Prostate gland (tissue), 2 donors: ENCODE results near the gene DBX1. TPM values are rescaled to one million over a fixed set of nuclear protein-coding genes. Genes with fewer than 3 reads are reported as not detected.

Source experiments
- DNase-seq: peaks from one replicate; pipeline ENCODE4 v3.0.0-alpha.2; 2019; ENCODE audit warnings: low spot score
- H3K27ac ChIP-seq, 2 donors: fragments of 200-600 bp; sonication (generic); 2 replicates each; pipeline ENCODE4 v1.5.1; 2017 to 2019
- H3K27me3 ChIP-seq: fragments of 200-600 bp; sonication (generic); replicated peaks from 2 replicates; pipeline ENCODE4 v1.5.1; 2019; ENCODE audit not compliant: insufficient read depth
- H3K36me3 ChIP-seq, 2 donors: fragments of 200-600 bp; sonication (generic); 1 replicate in 1 of 2; 2 replicates in 1 of 2; pipeline versions ENCODE4 v1.5.1 to v1.8.1; 2017 to 2019
- H3K4me1 ChIP-seq: fragments of 200-600 bp; sonication (generic); replicated peaks from 2 replicates; pipeline ENCODE4 v1.5.1; 2019
- H3K4me3 ChIP-seq, 2 donors: fragments of 200-600 bp; sonication (generic); 2 replicates each; pipeline ENCODE4 v1.5.1; 2017 to 2019
- H3K9me3 ChIP-seq: fragments of 200-600 bp; sonication (generic); 2 replicates; pipeline ENCODE4 v1.5.1; 2017
- POLR2A ChIP-seq: fragments of 450-650 bp; IDR thresholded peaks from one replicate; pipeline ENCODE4 v1.6.1; 2016; ENCODE audit warnings: antibody characterized with exemption, mild to moderate bottlenecking
- POLR2AphosphoS5 ChIP-seq: sonication (generic); formaldehyde crosslinking; IDR thresholded peaks from one replicate; pipeline ENCODE4 v1.6.1; 2017; ENCODE audit warnings: antibody characterized with exemption
- WGBS: methylation state at CpG from one replicate; pipeline ENCODE4 v1.1.5; 2018; 5-methylcytosine and 5-hydroxymethylcytosine counted together
- intact Hi-C: fragments of 100-400 bp; cut with DNase I; formaldehyde crosslinking; loops from one replicate; pipeline ENCODE4 v1.14.2; 2022
- total RNA-seq, 2 donors: library from RNA; depleted of rRNA; stranded (reverse); fragments of >200 nt; gene quantifications; one replicate each; pipeline ENCODE4 v1.1.0, GENCODE V29; 2016
- TF ChIP-seq, protein P1 (sequence below), 4 experiments: fragments of 200-600 bp in 2 of 4; fragments of 450-650 bp in 2 of 4; sonication (generic) in 2 of 4; IDR thresholded peaks; 1 replicate in 3 of 4; 2 replicates in 1 of 4; pipeline ENCODE4 v1.5.1; 2016 to 2019; ENCODE audit warnings: antibody characterized with exemption in 4 of 4, mild to moderate bottlenecking in 2 of 4, moderate library complexity in 2 of 4

Gene DBX1
- total RNA-seq, 2 donors from 2014 or later, result not detected

DNA sequence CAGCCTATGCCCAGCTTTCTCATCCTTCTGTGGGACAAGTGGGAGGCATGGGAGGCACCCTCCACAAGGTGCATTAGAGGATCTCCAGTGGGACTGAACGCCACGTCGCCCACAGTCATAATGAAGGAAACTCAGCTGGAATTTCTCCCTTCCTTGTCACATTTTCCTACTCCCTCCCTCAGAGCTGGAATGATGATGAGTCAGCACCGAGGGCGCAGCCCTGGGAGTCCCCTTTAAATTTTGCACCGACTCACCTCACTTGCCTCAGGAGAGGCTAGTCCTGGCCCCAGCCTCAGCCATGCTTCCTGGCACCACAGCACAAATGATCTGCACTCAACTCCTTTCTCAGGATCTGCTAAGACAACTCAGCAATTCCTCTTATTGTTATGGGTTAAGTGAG lies 34.3 kb downstream of the DBX1 start:
- no peak overlapping the region for H3K4me3 ChIP-seq
- 81% methylated on average over 6 of the region's 6 CpGs for WGBS
- H3K36me3 ChIP-seq, result no peaks in the 10 kb centered on the region
- no peak overlapping the region for H3K27ac ChIP-seq
- no peaks in the 10 kb centered on the region for H3K27me3 ChIP-seq
- DNase-seq, result no peak
- H3K4me1 ChIP-seq, result no peaks in the 10 kb centered on the region
- TF ChIP-seq POLR2AphosphoS5, result no peak
- no peak for TF ChIP-seq POLR2A
- TF ChIP-seq, protein P1, sequence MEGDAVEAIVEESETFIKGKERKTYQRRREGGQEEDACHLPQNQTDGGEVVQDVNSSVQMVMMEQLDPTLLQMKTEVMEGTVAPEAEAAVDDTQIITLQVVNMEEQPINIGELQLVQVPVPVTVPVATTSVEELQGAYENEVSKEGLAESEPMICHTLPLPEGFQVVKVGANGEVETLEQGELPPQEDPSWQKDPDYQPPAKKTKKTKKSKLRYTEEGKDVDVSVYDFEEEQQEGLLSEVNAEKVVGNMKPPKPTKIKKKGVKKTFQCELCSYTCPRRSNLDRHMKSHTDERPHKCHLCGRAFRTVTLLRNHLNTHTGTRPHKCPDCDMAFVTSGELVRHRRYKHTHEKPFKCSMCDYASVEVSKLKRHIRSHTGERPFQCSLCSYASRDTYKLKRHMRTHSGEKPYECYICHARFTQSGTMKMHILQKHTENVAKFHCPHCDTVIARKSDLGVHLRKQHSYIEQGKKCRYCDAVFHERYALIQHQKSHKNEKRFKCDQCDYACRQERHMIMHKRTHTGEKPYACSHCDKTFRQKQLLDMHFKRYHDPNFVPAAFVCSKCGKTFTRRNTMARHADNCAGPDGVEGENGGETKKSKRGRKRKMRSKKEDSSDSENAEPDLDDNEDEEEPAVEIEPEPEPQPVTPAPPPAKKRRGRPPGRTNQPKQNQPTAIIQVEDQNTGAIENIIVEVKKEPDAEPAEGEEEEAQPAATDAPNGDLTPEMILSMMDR (IDR thresholded peaks at IDR 0.05), result no peak
- no peaks in the 10 kb centered on the region for H3K9me3 ChIP-seq
- intact Hi-C loops, result loop anchor here (5.0 kb wide), 1 partner anchor 231 kb away; no protein-coding TSS in a partner anchor

DNA sequence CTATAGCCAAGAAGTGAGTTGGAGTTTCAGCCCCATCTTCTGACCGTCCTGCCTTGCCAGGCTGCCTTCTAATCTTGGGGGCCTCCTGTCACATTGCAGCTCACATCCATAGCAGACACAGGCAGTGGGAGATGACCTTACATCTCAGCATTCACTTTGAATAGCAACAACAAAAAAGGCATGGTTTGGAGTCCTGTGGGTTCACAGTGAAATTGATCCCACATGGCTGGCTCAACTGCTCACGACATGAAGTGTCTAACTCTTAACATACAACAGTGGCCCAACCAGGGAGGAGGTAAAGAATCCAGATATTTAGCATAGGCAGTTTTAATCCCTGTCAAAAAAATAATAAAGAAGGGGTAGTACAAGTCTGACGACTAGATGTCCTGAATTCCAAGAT lies 38.1 kb downstream of the DBX1 start:
- intact Hi-C loops, result no loop called here
- H3K4me3 ChIP-seq, result no peak overlapping the region
- no peaks in the 10 kb centered on the region for H3K4me1 ChIP-seq
- no peaks in the 10 kb centered on the region for H3K9me3 ChIP-seq
- TF ChIP-seq, protein P1 (IDR thresholded peaks at IDR 0.05), result no peak
- DNase-seq, result no peak
- 88% methylated on average over 3 of the region's 3 CpGs for WGBS
- no peak overlapping the region for H3K27ac ChIP-seq
- H3K27me3 ChIP-seq, result no peaks in the 10 kb centered on the region
- no peaks in the 10 kb centered on the region for H3K36me3 ChIP-seq

DNA sequence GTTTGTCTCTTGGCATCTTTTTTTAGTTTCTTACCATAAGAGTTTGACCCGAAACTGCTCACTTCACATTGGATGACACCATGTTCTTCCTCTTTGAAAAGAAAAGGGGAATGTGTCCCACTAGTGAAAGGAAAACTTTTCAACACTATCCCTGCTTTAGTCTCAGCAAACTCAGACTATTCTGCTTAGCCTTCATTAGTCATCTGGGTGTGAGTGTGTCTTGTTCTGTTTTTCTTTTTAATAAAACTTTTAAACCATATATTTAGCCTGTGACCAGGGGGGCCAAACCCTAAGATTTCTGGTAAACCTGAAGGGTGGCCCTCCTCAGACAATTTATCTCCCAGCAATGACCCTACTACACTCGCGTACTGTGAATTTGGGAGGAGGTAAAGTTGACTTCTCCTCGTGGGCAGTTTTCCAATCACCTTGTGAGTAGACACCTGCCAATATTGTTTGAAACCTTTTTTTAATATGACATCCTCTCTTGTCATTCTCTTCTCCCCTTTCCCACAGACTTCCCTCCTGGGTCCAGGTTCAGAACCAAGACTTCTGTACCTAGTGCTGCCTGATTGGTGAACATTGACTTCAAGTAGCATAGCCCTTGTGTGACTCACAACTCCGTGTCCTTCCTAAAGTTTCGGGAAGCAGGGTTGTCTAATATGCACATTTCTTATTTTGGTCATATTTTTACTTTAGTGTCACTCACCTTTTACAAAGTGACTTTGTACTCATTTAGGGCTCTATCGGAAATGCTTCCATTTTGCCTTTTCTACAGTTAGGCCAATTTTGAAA lies 39.9 kb downstream of the DBX1 start:
- DNase-seq, result no peak
- H3K27ac ChIP-seq, result no peak overlapping the region

DNA sequence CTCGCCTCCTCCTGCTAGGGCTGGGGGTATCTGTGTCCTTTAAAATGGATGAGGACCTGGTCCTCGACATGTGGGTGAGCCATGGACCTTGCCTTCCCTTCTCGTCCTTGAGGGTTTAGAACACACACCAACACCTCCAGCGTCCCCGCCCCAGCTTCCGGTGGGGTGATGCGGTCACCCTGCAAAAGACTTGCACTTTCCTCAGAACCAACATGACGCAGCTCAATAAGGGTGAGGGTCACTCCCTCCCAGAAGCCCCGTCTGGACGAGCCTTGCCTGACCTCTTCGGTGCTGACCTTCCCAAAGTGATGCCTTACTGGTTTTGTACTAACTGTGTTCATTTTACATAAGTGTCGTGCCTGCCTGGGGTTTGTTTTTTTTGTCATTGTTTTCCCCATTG lies 41.0 kb downstream of the DBX1 start:
- DNase-seq, result no peak
- Histone ChIP-seq H3K4me1 (no peaks in the 10 kb centered on the region), H3K4me3 (no peak overlapping the region), H3K27ac (no peak overlapping the region), H3K27me3 (no peaks in the 10 kb centered on the region), H3K36me3 (no peaks in the 10 kb centered on the region), H3K9me3 (no peaks in the 10 kb centered on the region)
- intact Hi-C loops, result no loop called here
- 90% methylated on average over 12 of the region's 12 CpGs for WGBS
- TF ChIP-seq POLR2AphosphoS5 (no peak), POLR2A (no peak)
- TF ChIP-seq, protein P1 (IDR thresholded peaks at IDR 0.05), result no peak

More for the DNA sequence above, 39.9 kb downstream of the DBX1 start:
- no peaks in the 10 kb centered on the region for H3K27me3 ChIP-seq
- intact Hi-C loops, result no loop called here
- WGBS, result 90% methylated on average over 7 of the region's 7 CpGs
- no peaks in the 10 kb centered on the region for H3K36me3 ChIP-seq
- H3K4me1 ChIP-seq, result no peaks in the 10 kb centered on the region
- TF ChIP-seq POLR2A (no peak), POLR2AphosphoS5 (no peak)
- TF ChIP-seq, protein P1 (IDR thresholded peaks at IDR 0.05), result no peak
- H3K4me3 ChIP-seq, result no peak overlapping the region
- no peaks in the 10 kb centered on the region for H3K9me3 ChIP-seq

DNA sequence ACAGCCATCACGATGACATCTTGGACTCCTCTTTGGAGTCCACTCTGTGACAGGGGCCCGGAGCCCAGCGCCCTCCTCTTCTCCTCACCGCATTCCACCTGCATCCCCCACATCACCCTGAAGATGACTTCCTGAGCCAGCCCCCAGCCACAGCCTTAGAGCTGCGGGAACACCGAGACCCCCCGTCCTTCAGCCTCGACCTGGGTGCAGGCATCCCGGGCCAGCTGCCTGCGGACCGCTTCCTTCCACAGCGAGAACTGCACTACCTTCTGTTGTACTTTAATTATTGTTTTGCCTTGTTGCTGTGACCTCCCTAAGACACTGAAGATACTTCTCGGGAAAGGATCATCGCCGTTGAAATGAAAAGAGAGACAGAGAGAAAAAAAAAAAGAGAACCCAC lies 42.1 kb downstream of the DBX1 start:
- 93% methylated on average over 15 of the region's 15 CpGs for WGBS
- intact Hi-C loops, result no loop called here
- no peaks in the 10 kb centered on the region for H3K4me1 ChIP-seq
- no peaks in the 10 kb centered on the region for H3K27me3 ChIP-seq
- no peaks in the 10 kb centered on the region for H3K9me3 ChIP-seq
- no peak for TF ChIP-seq POLR2A
- TF ChIP-seq, protein P1 (IDR thresholded peaks at IDR 0.05), result no peak
- TF ChIP-seq POLR2AphosphoS5, result no peak
- no peaks in the 10 kb centered on the region for H3K36me3 ChIP-seq
- no peak for DNase-seq
- H3K4me3 ChIP-seq, result no peak overlapping the region
- no peak overlapping the region for H3K27ac ChIP-seq
